SK-N-SH (cell line): Measurements from ENCODE around the gene PXYLP1. TPM values are rescaled to one million over a fixed set of nuclear protein-coding genes. Genes with fewer than 3 reads are reported as not detected.
A peak's percentile ranks its signal among the peaks of the same experiment; 100 is the strongest.

Experiments used
- CTCF ChIA-PET: fragments of 300-600, 350-600 bp; formaldehyde crosslinking; extraction: SDS; loops from one replicate; lab custom pipeline; 2021; lab: Yijun Ruan, JAX
- POLR2A ChIA-PET: fragments of 350-600 bp; sonication (Branson Sonifier 250); formaldehyde crosslinking; extraction: SDS; loops from one replicate; lab custom pipeline; 2020; ENCODE audit warnings: antibody characterized with exemption, inconsistent platforms; lab: Yijun Ruan, JAX
- DNase-seq: peaks from one replicate; pipeline ENCODE4 v3.0.0; 2012
- H2AFZ ChIP-seq: fragments of 200-600 bp; sonication (generic); 2 replicates; pipeline ENCODE4 v1.8.1; 2016; ENCODE audit warnings: antibody characterized with exemption, mild to moderate bottlenecking, low read depth
- H3F3A ChIP-seq: fragments of 200-600 bp; sonication (generic); replicated peaks from 2 replicates; pipeline ENCODE3; 2016; ENCODE audit warnings: antibody characterized with exemption, mild to moderate bottlenecking; ENCODE audit not compliant: insufficient read depth
- H3K27ac ChIP-seq, 2 experiments: fragments of 200-500 bp in 1 of 2; fragments of 200-600 bp in 1 of 2; sonication (Bioruptor generic) in 1 of 2; sonication (generic), shearing (Covaris generic) in 1 of 2; 2 replicates each; pipeline versions ENCODE4 v1.5.1 to v1.6.1; 2014 to 2016; ENCODE audit warnings: low read depth in 2 of 2, inconsistent platforms in 1 of 2, low read length in 1 of 2, mild to moderate bottlenecking in 1 of 2, mixed read lengths in 1 of 2
- H3K27me3 ChIP-seq: fragments of 200-600 bp; sonication (generic), shearing (Covaris generic); 2 replicates; pipeline ENCODE4 v1.6.1; 2016; ENCODE audit warnings: mixed run types; ENCODE audit not compliant: insufficient read depth
- H3K36me3 ChIP-seq, 2 experiments: fragments of 200-500 bp in 1 of 2; fragments of 200-600 bp in 1 of 2; sonication (Bioruptor generic) in 1 of 2; sonication (generic) in 1 of 2; replicated peaks in 1 of 2; 2 replicates each; pipeline versions ENCODE3 to v1.5.1; 2014 to 2016; ENCODE audit warnings: low read length in 1 of 2, mild to moderate bottlenecking in 1 of 2; ENCODE audit not compliant: insufficient read depth in 2 of 2, control insufficient read depth in 1 of 2
- H3K4me1 ChIP-seq, 2 experiments: fragments of 200-500 bp in 1 of 2; fragments of 200-600 bp in 1 of 2; sonication (Bioruptor generic) in 1 of 2; sonication (generic), shearing (Covaris generic) in 1 of 2; 2 replicates each; pipeline versions ENCODE4 v1.5.1 to v1.6.1; 2014 to 2016; ENCODE audit warnings: low read depth in 1 of 2, low read length in 1 of 2, mixed run types in 1 of 2; ENCODE audit not compliant: insufficient read depth in 2 of 2, control insufficient read depth in 1 of 2
- H3K4me2 ChIP-seq: fragments of 200-600 bp; sonication (generic), shearing (Covaris generic); 2 replicates; pipeline ENCODE4 v1.6.1; 2017; ENCODE audit warnings: mixed run types
- H3K4me3 ChIP-seq, 2 experiments: fragments of 200-500 bp in 1 of 2; fragments of 200-600 bp in 1 of 2; sonication (Bioruptor generic) in 1 of 2; sonication (generic), shearing (Covaris generic) in 1 of 2; 2 replicates each; pipeline versions ENCODE4 v1.5.1 to v1.8.1; 2014 to 2016; ENCODE audit warnings: low read depth in 2 of 2, inconsistent platforms in 1 of 2, low read length in 1 of 2, mild to moderate bottlenecking in 1 of 2, mixed read lengths in 1 of 2, moderate library complexity in 1 of 2
- H3K79me2 ChIP-seq: fragments of 200-600 bp; sonication (generic); 2 replicates; pipeline ENCODE4 v1.8.1; 2017; ENCODE audit warnings: mild to moderate bottlenecking; ENCODE audit not compliant: insufficient read depth
- H3K9ac ChIP-seq: fragments of 200-600 bp; sonication (generic); 2 replicates; pipeline ENCODE4 v1.6.1; 2017; ENCODE audit warnings: mixed run types
- H3K9me2 ChIP-seq: fragments of 200-600 bp; sonication (generic); 2 replicates; pipeline ENCODE4 v1.6.1; 2017; ENCODE audit warnings: mixed run types
- H3K9me3 ChIP-seq: fragments of 200-600 bp; sonication (generic); 2 replicates; pipeline ENCODE4 v1.6.1; 2017; ENCODE audit warnings: mixed run types, mild to moderate bottlenecking, moderate library complexity
- H4K20me1 ChIP-seq: fragments of 200-600 bp; sonication (generic); 2 replicates; pipeline ENCODE4 v1.6.1; 2017; ENCODE audit warnings: mild to moderate bottlenecking, mixed run types; ENCODE audit not compliant: insufficient read depth
- CHD2 ChIP-seq: fragments of 150-350 bp; IDR thresholded peaks from 2 replicates; pipeline ENCODE4 v1.6.1; 2018; ENCODE audit warnings: low read length; ENCODE audit not compliant: partially characterized antibody
- ELF1 ChIP-seq: IDR thresholded peaks from 2 replicates; pipeline ENCODE4 v1.4.0; 2012
- EP300 ChIP-seq, 2 experiments: IDR thresholded peaks; 2 replicates each; pipeline versions ENCODE4 v1.4.0 to v1.6.1; 2012; ENCODE audit warnings: borderline replicate concordance in 1 of 2, low read depth in 1 of 2, low read length in 1 of 2
- EZH2phosphoT487 ChIP-seq: fragments of 200-600 bp; sonication (generic); IDR thresholded peaks from 2 replicates; pipeline ENCODE4 v1.6.1; 2017; ENCODE audit warnings: low read depth, mixed run types, mild to moderate bottlenecking, antibody characterized with exemption, moderate library complexity, borderline replicate concordance
- FOSL2 ChIP-seq: IDR thresholded peaks from 2 replicates; pipeline ENCODE4 v1.4.0; 2012; ENCODE audit warnings: low read depth, mild to moderate bottlenecking, moderate library complexity, borderline replicate concordance
- FOXM1 ChIP-seq: IDR thresholded peaks from 2 replicates; pipeline ENCODE4 v1.4.0; 2012; ENCODE audit warnings: low read depth, mild to moderate bottlenecking
- GABPA ChIP-seq: IDR thresholded peaks from 2 replicates; pipeline ENCODE4 v1.4.0; 2012; ENCODE audit warnings: low read depth, mild to moderate bottlenecking
- GATA2 ChIP-seq: sonication (generic); formaldehyde crosslinking; IDR thresholded peaks from 2 replicates; pipeline ENCODE4 v1.5.0; 2020; ENCODE audit warnings: mild to moderate bottlenecking, missing genetic modification reagents
- JUND ChIP-seq: IDR thresholded peaks from 2 replicates; pipeline ENCODE4 v1.4.0; 2012
- MEF2A ChIP-seq: IDR thresholded peaks from 2 replicates; pipeline ENCODE4 v1.4.0; 2012; ENCODE audit warnings: low read depth, borderline replicate concordance
- NFIC ChIP-seq: IDR thresholded peaks from 2 replicates; pipeline ENCODE4 v1.4.0; 2012; ENCODE audit warnings: borderline replicate concordance
- RCOR1 ChIP-seq: fragments of 150-350 bp; IDR thresholded peaks from 2 replicates; pipeline ENCODE4 v1.6.1; 2017; ENCODE audit warnings: antibody characterized with exemption, low read length
- RFX5 ChIP-seq: IDR thresholded peaks from 2 replicates; pipeline ENCODE4 v1.6.1; 2012; ENCODE audit warnings: mild to moderate bottlenecking, improper control_type of control experiment, low read length
- RXRA ChIP-seq: IDR thresholded peaks from 2 replicates; pipeline ENCODE4 v1.4.0; 2012; ENCODE audit warnings: low read depth, mild to moderate bottlenecking, borderline replicate concordance
- SMC3 ChIP-seq: IDR thresholded peaks from 2 replicates; pipeline ENCODE4 v1.6.1; 2012; ENCODE audit warnings: low read depth, low read length, improper control_type of control experiment
- TAF1 ChIP-seq: IDR thresholded peaks from 2 replicates; pipeline ENCODE4 v1.6.1; 2012; ENCODE audit warnings: low read depth, mild to moderate bottlenecking, low read length, moderate library complexity, borderline replicate concordance
- TCF12 ChIP-seq: IDR thresholded peaks from 2 replicates; pipeline ENCODE4 v1.4.0; 2012
- WGBS: methylation state at CpG from one replicate; pipeline ENCODE4 v1.1.6; 2017; ENCODE audit warnings: low lambda C conversion rate; 5-methylcytosine and 5-hydroxymethylcytosine counted together
- polyA plus RNA-seq, 3 experiments: library from polyadenylated mRNA; depleted of rRNA; stranded (reverse); fragments of >200 nt; gene quantifications; 2 replicates each; pipeline ENCODE4 v1.2.3, GENCODE V29; 2012
- TF ChIP-seq, protein P1 (sequence below): IDR thresholded peaks from 2 replicates; pipeline ENCODE4 v1.4.0; 2012; ENCODE audit warnings: low read depth, borderline replicate concordance
- TF ChIP-seq, protein P2 (sequence below): IDR thresholded peaks from 2 replicates; pipeline ENCODE4 v1.4.0; 2012; ENCODE audit warnings: low read depth, borderline replicate concordance
- TF ChIP-seq, protein P3 (sequence below): IDR thresholded peaks from 2 replicates; pipeline ENCODE4; 2012

Gene PXYLP1
- polyA plus RNA-seq, 1 of the 3 experiments (the other 2 are of a cell fraction), result 8.6 TPM

DNA sequence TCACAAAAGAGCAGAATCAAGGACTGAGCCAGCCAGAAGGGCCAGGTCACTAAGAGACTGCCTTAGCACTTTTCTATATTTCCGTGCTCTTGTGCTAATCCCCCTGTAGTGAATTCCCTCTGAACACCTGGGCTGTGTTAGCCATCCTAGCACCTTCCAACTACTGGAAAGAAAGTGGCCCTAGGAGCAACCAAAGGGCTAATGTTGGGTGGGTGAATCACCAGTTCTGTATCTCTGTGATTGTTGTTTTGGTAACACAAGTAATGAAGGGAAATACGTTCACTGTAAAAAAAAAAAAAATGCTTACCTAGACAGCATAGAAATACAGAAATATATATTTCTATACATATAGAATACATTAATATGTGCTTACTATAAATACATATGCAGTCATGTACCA, 43.9 kb downstream of the PXYLP1 start:
- CTCF ChIA-PET, result no interaction called here
- 50% methylated on average over 2 of the region's 2 CpGs for WGBS
- H4K20me1 ChIP-seq, result no peaks in the 10 kb centered on the region
- H3K27ac ChIP-seq, result no peak overlapping the region
- no peak for TF ChIP-seq CHD2
- no peak for TF ChIP-seq SMC3
- TF ChIP-seq RXRA, result no peak
- no peak for TF ChIP-seq FOSL2
- no peaks in the 10 kb centered on the region for H3F3A ChIP-seq
- H3K36me3 ChIP-seq, result no peaks in the 10 kb centered on the region
- DNase-seq, result no peak
- H2AFZ ChIP-seq, result no peak overlapping the region
- H3K4me3 ChIP-seq, result no peak overlapping the region
- H3K4me1 ChIP-seq, result peaks cover 7 to 18% of the 10 kb centered on the region in 2 experiments; a peak in 2 of 4 replicates
- no peaks in the 10 kb centered on the region for H3K79me2 ChIP-seq
- H3K9ac ChIP-seq, result no peak overlapping the region
- H3K4me2 ChIP-seq, result 0 out of 2 replicates have a peak overlapping the region, but pooled peaks have one; percentile 6
- POLR2A ChIA-PET, result no interaction called here
- no peaks in the 10 kb centered on the region for H3K9me3 ChIP-seq
- no peaks in the 10 kb centered on the region for H3K27me3 ChIP-seq
- no peaks in the 10 kb centered on the region for H3K9me2 ChIP-seq

DNA sequence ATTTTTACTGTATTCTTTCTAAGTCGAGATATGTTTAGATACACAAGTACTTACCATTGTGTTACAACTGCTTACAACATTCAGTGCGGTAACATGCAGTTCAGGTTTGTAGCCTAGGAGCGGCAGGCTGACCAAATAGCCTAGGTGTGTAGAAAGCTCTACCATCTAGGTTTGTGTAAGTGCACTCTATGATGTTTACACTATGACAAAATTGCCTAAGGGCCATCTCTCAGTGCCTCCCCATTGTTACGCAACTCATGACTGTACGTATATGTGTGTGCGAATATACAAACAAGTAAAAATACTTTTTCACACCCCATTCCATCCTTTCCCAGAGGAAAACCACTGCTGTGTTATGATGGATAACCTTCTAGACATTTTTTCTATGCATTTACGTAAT, 44.3 kb downstream of the PXYLP1 start:
- DNase-seq, result no peak
- CTCF ChIA-PET, result no interaction called here
- TF ChIP-seq NFIC, result no peak
- TF ChIP-seq GATA2 (CRISPR knock-in tag), result no peak
- no peak for TF ChIP-seq EZH2phosphoT487
- H3K4me2 ChIP-seq, result no peak overlapping the region
- no peaks in the 10 kb centered on the region for H3K36me3 ChIP-seq
- H3K4me3 ChIP-seq, result no peak overlapping the region
- no peaks in the 10 kb centered on the region for H3K79me2 ChIP-seq
- no peaks in the 10 kb centered on the region for H3K9me3 ChIP-seq
- H3F3A ChIP-seq, result no peaks in the 10 kb centered on the region
- POLR2A ChIA-PET, result no interaction called here
- no peaks in the 10 kb centered on the region for H3K9me2 ChIP-seq
- 86% methylated on average over 7 of the region's 7 CpGs for WGBS
- no peak overlapping the region for H3K9ac ChIP-seq
- H3K27me3 ChIP-seq, result no peaks in the 10 kb centered on the region
- peaks cover 7 to 20% of the 10 kb centered on the region in 2 experiments; a peak in 2 of 4 replicates for H3K4me1 ChIP-seq
- no peak overlapping the region for H3K27ac ChIP-seq
- no peaks in the 10 kb centered on the region for H4K20me1 ChIP-seq
- H2AFZ ChIP-seq, result no peak overlapping the region

DNA sequence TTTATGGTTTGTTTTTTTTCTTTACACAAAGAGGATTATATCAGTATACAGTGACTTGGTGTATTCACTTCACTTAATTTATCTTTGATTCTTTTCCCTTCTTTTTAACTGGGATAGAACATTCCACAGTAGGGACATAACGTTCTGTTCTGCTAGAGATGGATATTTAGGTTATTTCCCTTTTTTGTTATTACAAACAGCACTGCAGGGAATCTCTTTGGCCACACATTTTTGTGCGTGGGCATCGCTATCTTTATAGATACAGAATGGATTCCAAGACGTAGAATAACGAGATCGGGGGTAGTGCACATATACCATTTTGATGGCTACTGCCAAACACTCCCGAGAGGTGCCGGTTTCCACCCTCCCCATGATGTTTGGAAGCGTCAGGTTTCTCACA, 44.8 kb downstream of the PXYLP1 start:
- H4K20me1 ChIP-seq, result no peaks in the 10 kb centered on the region
- WGBS, result 90% methylated on average over 9 of the region's 9 CpGs
- no peak overlapping the region for H3K27ac ChIP-seq
- no peak for DNase-seq
- no peak overlapping the region for H3K4me3 ChIP-seq
- ChIA-PET POLR2A (no interaction called here), CTCF (no interaction called here)
- no peaks in the 10 kb centered on the region for H3K36me3 ChIP-seq
- TF ChIP-seq MEF2A (no peak), JUND (no peak), ELF1 (no peak), FOSL2 (no peak), GABPA (no peak), FOXM1 (no peak), TAF1 (no peak), RCOR1 (no peak), NFIC (no peak), EZH2phosphoT487 (no peak), RFX5 (no peak), TCF12 (no peak), EP300 (IDR thresholded peaks at IDR 0.05; ENCODE audit: borderline replicate concordance in 1 of 2, low read depth in 1 of 2, low read length in 1 of 2) (no peak)
- TF ChIP-seq, protein P1, sequence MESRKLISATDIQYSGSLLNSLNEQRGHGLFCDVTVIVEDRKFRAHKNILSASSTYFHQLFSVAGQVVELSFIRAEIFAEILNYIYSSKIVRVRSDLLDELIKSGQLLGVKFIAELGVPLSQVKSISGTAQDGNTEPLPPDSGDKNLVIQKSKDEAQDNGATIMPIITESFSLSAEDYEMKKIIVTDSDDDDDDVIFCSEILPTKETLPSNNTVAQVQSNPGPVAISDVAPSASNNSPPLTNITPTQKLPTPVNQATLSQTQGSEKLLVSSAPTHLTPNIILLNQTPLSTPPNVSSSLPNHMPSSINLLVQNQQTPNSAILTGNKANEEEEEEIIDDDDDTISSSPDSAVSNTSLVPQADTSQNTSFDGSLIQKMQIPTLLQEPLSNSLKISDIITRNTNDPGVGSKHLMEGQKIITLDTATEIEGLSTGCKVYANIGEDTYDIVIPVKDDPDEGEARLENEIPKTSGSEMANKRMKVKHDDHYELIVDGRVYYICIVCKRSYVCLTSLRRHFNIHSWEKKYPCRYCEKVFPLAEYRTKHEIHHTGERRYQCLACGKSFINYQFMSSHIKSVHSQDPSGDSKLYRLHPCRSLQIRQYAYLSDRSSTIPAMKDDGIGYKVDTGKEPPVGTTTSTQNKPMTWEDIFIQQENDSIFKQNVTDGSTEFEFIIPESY, result no peak
- TF ChIP-seq, protein P2, sequence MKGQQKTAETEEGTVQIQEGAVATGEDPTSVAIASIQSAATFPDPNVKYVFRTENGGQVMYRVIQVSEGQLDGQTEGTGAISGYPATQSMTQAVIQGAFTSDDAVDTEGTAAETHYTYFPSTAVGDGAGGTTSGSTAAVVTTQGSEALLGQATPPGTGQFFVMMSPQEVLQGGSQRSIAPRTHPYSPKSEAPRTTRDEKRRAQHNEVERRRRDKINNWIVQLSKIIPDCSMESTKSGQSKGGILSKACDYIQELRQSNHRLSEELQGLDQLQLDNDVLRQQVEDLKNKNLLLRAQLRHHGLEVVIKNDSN, result no peak
- TF ChIP-seq, protein P3, sequence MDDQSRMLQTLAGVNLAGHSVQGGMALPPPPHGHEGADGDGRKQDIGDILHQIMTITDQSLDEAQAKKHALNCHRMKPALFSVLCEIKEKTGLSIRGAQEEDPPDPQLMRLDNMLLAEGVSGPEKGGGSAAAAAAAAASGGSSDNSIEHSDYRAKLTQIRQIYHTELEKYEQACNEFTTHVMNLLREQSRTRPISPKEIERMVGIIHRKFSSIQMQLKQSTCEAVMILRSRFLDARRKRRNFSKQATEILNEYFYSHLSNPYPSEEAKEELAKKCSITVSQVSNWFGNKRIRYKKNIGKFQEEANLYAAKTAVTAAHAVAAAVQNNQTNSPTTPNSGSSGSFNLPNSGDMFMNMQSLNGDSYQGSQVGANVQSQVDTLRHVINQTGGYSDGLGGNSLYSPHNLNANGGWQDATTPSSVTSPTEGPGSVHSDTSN, result no peak
- H3K4me2 ChIP-seq, result no peak overlapping the region
- H3F3A ChIP-seq, result no peaks in the 10 kb centered on the region
- no peak overlapping the region for H2AFZ ChIP-seq
- no peaks in the 10 kb centered on the region for H3K9me2 ChIP-seq
- no peak overlapping the region for H3K9ac ChIP-seq
- H3K4me1 ChIP-seq, result peaks cover 2 to 20% of the 10 kb centered on the region in 2 experiments; a peak in 2 of 4 replicates
- H3K79me2 ChIP-seq, result no peaks in the 10 kb centered on the region
- H3K27me3 ChIP-seq, result no peaks in the 10 kb centered on the region
- H3K9me3 ChIP-seq, result no peaks in the 10 kb centered on the region
